ENCODE measurements around the gene ERCC3.
"Not testable (repeated sequence)": the region's sequence is repeated elsewhere in the genome, so short reads cannot be mapped to it uniquely, and the experiment has no call there.

The ERCC3 gene

DNA sequence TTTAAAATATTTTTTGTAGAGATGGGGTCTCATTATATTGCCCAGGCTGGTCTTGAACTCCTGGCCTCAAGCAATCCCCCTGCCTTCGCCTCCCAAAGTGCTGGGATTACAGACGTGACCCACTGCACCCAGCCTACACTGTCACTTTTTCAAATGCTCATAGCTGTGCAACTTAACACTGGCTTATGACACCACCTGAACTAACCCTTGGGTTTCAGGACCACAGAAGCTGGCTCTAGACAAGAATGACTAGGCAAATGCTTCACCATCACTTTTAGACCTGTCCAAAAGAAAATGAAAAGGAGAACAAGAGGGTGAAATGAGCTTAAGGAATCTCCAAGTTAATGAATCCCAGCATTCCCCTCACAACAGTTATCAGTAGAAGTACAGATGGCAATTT is 13.3 kb downstream of the ERCC3 start:
- DNase-seq (ENCODE audit: extremely low read depth in 1 of 2, low read depth in 1 of 2), result no peak

GRCh38 chr2:127279781-127280180 is 14.2 kb downstream of the ERCC3 start:
- DNase-seq (ENCODE audit: extremely low read depth in 1 of 2, low read depth in 1 of 2), result no peak

DNA sequence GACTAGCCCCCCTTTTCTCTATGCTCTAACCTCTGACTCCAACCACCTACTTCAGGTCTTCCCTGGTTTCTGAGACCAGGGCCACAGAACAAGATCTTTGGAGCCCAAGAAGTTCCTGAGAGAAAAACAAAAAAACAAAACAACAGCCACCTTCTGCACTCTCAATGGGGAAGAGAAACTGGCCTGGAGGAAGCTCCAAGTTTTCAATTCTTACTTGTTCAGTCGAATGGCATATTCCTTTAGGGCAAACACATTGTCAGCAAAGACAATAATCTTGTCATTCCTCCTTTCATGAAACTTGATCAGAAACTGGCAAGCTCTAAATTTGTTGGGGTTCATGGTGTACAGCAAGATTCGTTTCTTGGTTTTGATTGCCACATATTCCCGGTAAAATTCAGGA is 15.0 kb downstream of the ERCC3 start:
- DNase-seq (ENCODE audit: extremely low read depth in 1 of 2, low read depth in 1 of 2), result no peak

- no peak for DNase-seq (ENCODE audit: extremely low read depth in 1 of 2, low read depth in 1 of 2)
Measured at GRCh38 chr2:127277028-127277427, 16.9 kb downstream of the ERCC3 start.

DNA sequence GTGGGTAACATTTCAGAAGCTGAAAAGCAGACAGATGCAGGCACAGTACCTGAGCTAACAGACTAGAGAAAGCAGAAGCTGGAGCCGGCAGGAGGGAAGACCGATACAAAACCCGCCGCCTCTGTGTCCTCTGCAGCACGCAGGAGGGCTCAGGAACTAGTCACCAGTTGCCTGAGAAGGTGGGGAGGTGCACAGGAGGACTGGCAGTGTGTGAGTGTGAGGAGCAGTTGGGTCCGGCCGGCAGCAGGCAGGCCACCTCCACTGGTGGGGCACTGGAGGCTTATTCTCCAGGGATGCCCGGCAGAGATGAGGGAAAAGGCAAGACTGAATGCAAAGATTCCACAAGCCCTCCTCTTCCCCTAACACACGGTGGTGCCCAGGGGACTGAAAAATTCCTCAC is 18.2 kb downstream of the ERCC3 start:
- no peak for DNase-seq (ENCODE audit: extremely low read depth in 1 of 2, low read depth in 1 of 2)

DNA sequence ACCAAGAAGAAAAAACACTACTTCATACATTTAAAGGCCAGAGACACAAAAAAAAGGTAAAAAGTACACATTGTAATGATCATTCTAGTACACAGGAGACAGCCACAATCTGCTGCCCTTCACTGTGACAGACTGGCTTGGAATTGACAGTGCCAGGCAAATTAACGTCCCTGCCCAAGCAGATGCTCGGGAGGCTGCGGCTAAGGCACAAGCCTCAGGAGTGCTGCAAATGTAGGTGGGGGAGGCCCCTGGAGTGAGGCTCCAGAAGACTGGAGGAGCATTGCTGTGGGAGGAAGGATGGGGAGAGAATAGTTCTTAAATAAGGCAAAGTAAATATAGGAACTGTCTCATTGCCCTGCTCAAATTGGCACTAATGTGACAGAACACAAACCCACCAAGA is 18.6 kb downstream of the ERCC3 start:
- no peak for DNase-seq (ENCODE audit: extremely low read depth in 1 of 2, low read depth in 1 of 2)

DNA sequence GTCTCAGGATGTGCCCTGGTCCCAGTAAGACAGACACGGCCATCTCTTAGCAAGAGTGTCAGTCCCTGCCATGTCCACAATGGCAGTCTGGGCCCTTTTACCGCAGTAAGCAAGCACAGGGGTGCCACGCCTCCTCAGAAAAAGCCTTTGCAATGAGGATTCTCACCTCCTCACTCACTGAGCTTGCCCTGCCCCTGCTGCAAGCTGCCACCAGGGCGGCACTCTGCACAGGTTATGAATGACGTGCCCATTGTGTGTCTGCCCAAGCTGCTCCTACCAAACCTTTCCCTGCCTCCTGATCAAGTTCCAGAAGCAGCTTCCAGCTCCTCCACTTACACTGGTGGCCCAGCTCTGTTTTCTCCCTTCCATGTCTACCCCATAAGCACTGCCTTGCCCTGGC is 23.3 kb downstream of the ERCC3 start:
- no peak for DNase-seq (ENCODE audit: extremely low read depth in 1 of 2, low read depth in 1 of 2)

DNA sequence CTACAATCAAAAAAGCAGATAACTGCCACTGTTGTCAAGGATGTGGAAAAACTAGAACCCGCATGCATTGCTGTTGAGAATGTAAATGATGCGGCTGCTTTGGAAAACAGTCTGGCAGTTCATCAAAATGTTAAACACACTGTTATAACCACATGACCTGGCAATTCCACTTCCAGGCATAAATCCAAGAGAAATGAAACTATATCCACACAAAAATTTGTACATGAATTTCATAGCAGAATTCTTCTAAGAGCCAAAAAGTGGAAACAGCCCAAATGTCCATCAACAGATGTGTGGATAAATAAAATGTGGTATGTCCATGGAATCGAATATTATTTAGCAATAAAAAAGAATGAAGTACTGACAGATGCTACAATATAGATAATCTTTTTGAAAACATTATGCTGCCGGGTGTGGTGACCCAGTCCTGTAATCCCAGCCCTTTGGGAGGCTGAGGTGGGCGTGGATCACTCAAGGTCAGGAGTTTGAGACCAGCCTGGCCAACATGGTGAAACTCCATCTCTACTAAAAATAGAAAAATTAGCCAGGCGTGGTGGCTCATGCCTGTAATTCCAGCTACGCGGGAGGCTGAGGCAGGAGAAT is 32.0 kb downstream of the ERCC3 start:
- no peak for DNase-seq (ENCODE audit: extremely low read depth in 1 of 2, low read depth in 1 of 2)

DNA sequence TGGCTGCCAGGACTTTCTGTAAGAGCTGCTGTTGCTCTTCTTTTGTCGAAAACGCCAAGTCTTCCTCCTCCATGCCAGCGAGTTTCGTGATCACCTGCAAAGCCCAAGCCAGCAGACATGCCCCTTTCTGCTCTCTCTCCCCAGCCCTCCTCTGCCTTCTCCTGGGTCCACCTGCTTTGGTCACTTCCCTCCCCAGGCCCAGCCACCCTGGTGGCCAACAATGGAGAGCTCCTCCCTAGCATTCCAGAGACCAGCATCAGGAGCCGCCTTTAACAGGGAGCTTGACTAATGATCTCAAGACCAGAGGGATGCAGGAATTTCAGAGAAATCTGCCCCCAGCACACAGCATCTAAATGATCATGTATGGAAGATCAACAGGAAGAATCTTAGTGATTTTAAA is 34.6 kb downstream of the ERCC3 start:
- no peak for DNase-seq (ENCODE audit: extremely low read depth in 1 of 2, low read depth in 1 of 2)

DNA sequence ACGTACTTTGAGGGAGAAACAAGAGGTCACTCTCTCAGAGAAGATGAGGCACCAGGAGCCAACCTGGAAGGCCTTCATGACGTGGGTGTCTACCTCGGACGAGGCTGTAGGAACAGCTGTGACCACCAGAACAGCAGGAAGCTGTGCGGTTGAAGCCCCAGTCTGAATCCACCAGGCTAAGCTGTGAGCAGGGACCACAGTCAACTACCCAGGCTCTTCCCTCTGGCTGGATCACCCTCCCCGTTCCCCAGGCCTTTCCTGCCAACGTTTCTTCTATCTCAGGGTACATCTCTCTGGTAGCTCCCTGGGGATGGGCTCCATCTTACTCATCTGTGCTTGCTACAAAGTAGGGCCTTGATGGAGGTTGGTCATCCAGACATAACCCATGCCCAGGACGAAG is 37.1 kb downstream of the ERCC3 start:
- DNase-seq (ENCODE audit: extremely low read depth in 1 of 2, low read depth in 1 of 2), result no peak

DNA sequence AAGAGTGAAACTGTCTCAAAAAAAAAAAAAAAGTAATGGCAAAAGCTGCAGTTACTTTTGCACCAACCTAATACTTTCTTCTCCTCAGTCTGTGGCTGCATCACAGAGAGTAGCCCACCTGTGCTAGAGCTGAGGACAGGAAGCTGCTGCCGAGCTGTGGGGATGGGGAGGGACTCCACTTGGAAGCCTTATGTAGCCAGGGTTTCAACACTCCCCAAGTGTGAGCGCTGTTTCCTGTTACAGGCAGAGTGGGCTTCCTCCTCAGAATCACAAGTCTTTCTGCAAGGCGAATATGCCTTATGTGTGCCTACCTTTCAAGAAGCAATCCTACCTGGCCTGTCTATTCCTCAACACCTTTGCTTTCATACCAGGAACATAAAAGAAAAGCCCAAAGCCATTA is 37.6 kb downstream of the ERCC3 start:
- DNase-seq (ENCODE audit: extremely low read depth in 1 of 2, low read depth in 1 of 2), result no peak

DNA sequence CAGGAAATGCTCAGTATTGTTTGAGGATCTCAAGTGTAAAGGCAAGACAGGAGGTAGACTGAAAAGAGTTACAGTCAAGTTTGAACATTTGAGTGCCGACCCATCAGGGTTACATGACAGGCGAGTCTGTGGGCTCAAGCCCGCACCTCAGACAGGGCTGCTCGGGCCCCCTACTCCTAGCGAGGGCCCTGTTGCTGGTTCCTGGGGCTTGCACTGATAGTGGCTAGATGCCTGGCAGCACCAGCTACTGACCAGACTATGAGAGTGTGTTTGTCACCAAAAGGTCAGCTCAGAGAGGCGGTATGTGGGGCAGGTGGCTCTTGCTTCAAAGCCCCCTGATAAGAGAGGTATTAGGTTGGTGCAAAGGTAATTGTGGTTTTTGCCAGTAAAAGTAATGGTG is 38.2 kb downstream of the ERCC3 start:
- no peak for DNase-seq (ENCODE audit: extremely low read depth in 1 of 2, low read depth in 1 of 2)

- DNase-seq (ENCODE audit: extremely low read depth in 1 of 2, low read depth in 1 of 2), result no peak
Measured at GRCh38 chr2:127255146-127255545, 38.8 kb downstream of the ERCC3 start.

DNA sequence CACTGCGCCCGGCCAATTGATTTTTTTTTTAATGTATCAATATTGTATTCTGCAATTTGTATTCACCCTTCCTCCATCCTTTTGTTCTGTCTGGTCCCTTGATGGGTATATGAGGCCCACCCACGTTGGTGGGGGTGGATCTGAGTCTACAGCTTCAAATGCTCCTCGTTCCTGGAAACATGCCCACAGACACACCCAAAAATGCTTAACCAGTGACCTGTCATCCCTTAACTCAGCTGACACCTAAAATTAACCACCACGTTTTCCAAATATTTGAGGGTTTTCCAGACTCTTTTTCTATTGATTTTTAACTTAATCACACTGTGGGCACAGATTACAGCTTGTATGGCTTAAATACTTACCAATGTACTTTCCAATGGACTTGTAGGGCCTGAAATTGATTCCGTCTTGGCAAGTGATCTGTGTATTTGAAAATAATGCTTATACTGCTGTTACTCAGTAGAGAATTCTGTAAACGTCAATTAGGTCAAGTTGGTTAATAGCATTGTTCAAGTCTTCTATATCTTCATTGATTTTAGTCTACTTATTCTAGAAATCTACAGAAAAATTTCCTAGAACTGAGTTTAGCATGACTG is 39.5 kb downstream of the ERCC3 start:
- DNase-seq (ENCODE audit: extremely low read depth in 1 of 2, low read depth in 1 of 2), result no peak

GRCh38 chr2:127241184-127241583 is 52.8 kb downstream of the ERCC3 start:
- DNase-seq (ENCODE audit: extremely low read depth in 1 of 2, low read depth in 1 of 2), result not testable (repeated sequence)

DNA sequence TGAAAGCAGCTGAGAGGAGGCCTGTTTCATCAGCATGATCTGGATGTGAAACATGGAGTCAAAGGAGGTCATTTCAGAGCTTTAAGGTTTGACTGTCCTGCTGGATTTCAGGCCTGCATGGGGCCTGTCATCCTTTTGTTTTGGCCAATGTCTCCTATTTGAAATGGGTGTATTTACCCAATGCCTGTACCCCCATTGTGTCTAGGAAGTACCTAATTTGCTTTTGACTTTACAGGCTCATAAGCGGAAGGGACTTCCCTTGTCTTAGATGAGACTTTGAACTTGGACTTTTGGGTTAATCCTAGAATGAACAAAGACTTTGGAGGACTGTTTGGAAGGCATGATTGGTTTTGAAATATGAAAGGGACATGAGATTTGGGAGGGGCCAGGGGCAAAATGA is 54.5 kb downstream of the ERCC3 start:
- DNase-seq (ENCODE audit: extremely low read depth in 1 of 2, low read depth in 1 of 2), result no peak

DNA sequence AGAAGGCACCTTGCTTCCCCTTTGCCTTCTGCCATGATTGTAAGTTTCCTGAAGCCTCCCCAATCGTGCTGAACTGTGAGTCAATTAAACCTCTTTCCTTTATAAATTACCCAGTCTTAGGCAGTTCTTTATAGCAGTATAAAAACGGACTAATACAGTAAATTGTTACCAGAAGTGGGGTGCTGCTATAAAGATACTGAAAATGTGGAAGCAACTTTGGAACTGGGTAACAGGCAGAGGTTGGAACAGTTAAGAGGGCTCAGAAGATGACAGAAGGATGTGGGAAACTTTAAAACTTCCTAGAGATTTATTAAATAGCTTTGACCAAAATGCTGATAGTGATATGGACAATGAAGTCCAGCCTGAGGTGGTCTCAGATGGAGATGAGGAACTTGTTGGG is 56.2 kb downstream of the ERCC3 start:
- not testable (repeated sequence) for DNase-seq (ENCODE audit: extremely low read depth in 1 of 2, low read depth in 1 of 2)

- no peak for DNase-seq (ENCODE audit: extremely low read depth in 1 of 2, low read depth in 1 of 2)
Measured at GRCh38 chr2:127235082-127235702, 58.8 kb downstream of the ERCC3 start.

DNA sequence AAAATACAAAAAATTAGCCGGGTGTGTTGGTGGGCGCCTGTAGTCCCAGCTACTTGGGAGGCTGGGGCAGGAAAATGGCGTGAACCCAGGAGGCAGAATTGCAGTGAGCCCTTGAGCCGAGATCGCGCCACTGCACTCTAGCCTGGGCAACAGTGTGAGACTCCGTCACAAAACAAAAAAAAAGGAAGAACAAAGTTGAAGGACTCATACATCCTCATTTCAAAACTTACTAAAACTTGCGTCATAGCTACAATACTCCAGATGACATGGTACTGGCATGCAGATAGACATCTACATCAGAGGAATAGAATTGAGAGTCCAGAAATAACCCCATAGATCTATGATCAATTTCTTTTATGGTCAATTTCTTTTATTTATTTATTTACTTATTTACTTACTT is 60.2 kb downstream of the ERCC3 start:
- no peak for DNase-seq (ENCODE audit: extremely low read depth in 1 of 2, low read depth in 1 of 2)

GRCh38 chr2:127231130-127231865 is 62.6 kb downstream of the ERCC3 start:
- no peak for DNase-seq (ENCODE audit: extremely low read depth in 1 of 2, low read depth in 1 of 2)

DNA sequence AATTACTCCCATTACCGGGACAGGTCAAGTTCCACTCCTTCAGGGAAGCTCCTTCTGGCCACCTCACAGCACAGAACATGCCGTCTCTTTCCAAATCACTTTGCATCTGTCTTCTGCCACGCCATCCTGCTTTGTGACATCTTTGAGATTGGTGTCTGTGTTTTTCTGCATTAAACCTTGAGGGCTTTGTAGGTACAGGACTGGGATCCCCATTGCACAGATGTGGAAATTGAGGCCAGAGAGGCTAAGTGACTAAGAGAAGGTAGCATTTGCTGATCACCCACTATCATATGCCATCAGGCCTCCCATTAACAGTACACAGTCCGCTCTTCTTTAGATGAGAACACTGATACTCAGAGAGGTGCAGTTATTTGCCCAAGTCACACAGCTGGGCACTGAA is 64.4 kb downstream of the ERCC3 start:
- no peak for DNase-seq (ENCODE audit: extremely low read depth in 1 of 2, low read depth in 1 of 2)

- DNase-seq (ENCODE audit: extremely low read depth in 1 of 2, low read depth in 1 of 2), result no peak
Measured at GRCh38 chr2:127228102-127228501, 65.8 kb downstream of the ERCC3 start.

Data from stimulated activated CD8-positive, alpha-beta memory T cell treated with anti-CD3 and anti-CD28 coated beads, Interleukin-7, amount 100 ng/mL, for 48 hours (primary cell).